22Rv1 (cell line): Measurements from ENCODE around the gene ZNF607.

Source experiments
- H3K27ac ChIP-seq: fragments of 450-650 bp; 2 replicates; pipeline ENCODE4 v1.5.1; 2017
- CTCF ChIP-seq: fragments of 450-650 bp; IDR thresholded peaks from 2 replicates; pipeline ENCODE4 v1.5.1; 2017; ENCODE audit warnings: mild to moderate bottlenecking
- ZFX ChIP-seq: fragments of 450-650 bp; IDR thresholded peaks from 2 replicates; pipeline ENCODE4 v1.6.1; 2017; ENCODE audit warnings: antibody characterized with exemption, borderline replicate concordance

The ZNF607 gene

GRCh38 chr19:37706052-37706605, 13.4 kb downstream of the ZNF607 start:
- TF ChIP-seq ZFX, result no peak
- TF ChIP-seq CTCF, result no peak
- H3K27ac ChIP-seq, result no peak overlapping the region

GRCh38 chr19:37699057-37699456, 20.5 kb downstream of the ZNF607 start:
- TF ChIP-seq ZFX (no peak), CTCF (no peak)
- no peak overlapping the region for H3K27ac ChIP-seq

GRCh38 chr19:37698216-37698615, 21.3 kb downstream of the ZNF607 start:
- no peak for TF ChIP-seq CTCF
- no peak for TF ChIP-seq ZFX
- H3K27ac ChIP-seq, result no peak overlapping the region

- TF ChIP-seq ZFX (no peak), CTCF (no peak)
These were observed 24.2 kb downstream of the ZNF607 start for GRCh38 chr19:37695144-37695899.

GRCh38 chr19:37692956-37693620, 26.5 kb downstream of the ZNF607 start:
- no peak overlapping the region for H3K27ac ChIP-seq
- no peak for TF ChIP-seq ZFX
- no peak for TF ChIP-seq CTCF

More at GRCh38 chr19:37695144-37695899, 24.2 kb downstream of the ZNF607 start:
- no peak overlapping the region for H3K27ac ChIP-seq

- TF ChIP-seq ZFX, result no peak
- TF ChIP-seq CTCF, result 0 out of 2 replicates have a peak, but pooled peaks have one; percentile 7
- 0 out of 2 replicates have a peak overlapping the region, but pooled peaks have one; percentile 7 for H3K27ac ChIP-seq
These were observed 27.6 kb downstream of the ZNF607 start for GRCh38 chr19:37691881-37692504.
